Spinal cord (tissue), 10 donors: ENCODE data around the gene ZNF507. TPM values are rescaled to one million over a fixed set of nuclear protein-coding genes. Genes with fewer than 3 reads are reported as not detected.

Experiments
- DNase-seq, 6 donors: peaks; one replicate each; pipeline versions ENCODE4 v3.0.0 to v3.0.0-alpha.2; 2013 to 2015; ENCODE audit warnings: low spot score in 6 of 6, low read depth in 4 of 6
- H3K27ac ChIP-seq: one replicate; pipeline ENCODE4 v1.5.1; 2013; ENCODE audit warnings: low read depth, low read length, control low read depth
- H3K27me3 ChIP-seq: one replicate; pipeline ENCODE4 v1.6.1; 2013; ENCODE audit warnings: low read length; ENCODE audit not compliant: control insufficient read depth, insufficient read depth
- H3K36me3 ChIP-seq: one replicate; pipeline ENCODE4 v1.6.1; 2013; ENCODE audit warnings: low read length; ENCODE audit not compliant: control insufficient read depth, insufficient read depth
- H3K4me1 ChIP-seq: one replicate; pipeline ENCODE4 v1.6.1; 2013; ENCODE audit warnings: low read length; ENCODE audit not compliant: control insufficient read depth, insufficient read depth
- H3K4me3 ChIP-seq: one replicate; pipeline ENCODE4 v1.5.1; 2013; ENCODE audit warnings: low read depth, low read length, control low read depth
- H3K9me3 ChIP-seq: one replicate; pipeline ENCODE4 v1.6.1; 2013; ENCODE audit warnings: low read length; ENCODE audit not compliant: control insufficient read depth, insufficient read depth
- WGBS: methylation state at CpG from one replicate; pipeline ENCODE4 v1.1.5; 2013; ENCODE audit warnings: missing lambda C conversion rate; ENCODE audit not compliant: insufficient coverage; 5-methylcytosine and 5-hydroxymethylcytosine counted together
- polyA plus RNA-seq, 2 donors: library from polyadenylated mRNA; unstranded; fragments of 120-200 nt; gene quantifications; one replicate each; pipeline ENCODE4 v1.2.1, GENCODE V29; 2013; ENCODE audit not compliant: insufficient read length in 2 of 2
- total RNA-seq, 2 donors: library from RNA; depleted of rRNA in 1 of 2; stranded (reverse); fragments of 120-200 nt in 1 of 2; fragments of >200 nt in 1 of 2; gene quantifications; one replicate each; pipeline versions ENCODE4 v1.2.3 to v1.2.4, GENCODE V29; 2013 to 2014
- donor health status: healthy.

The ZNF507 gene
- total and polyA plus RNA-seq, 4 donors = 13.2 to 30.5 (median 17.3) TPM

- Histone ChIP-seq H3K9me3 (no peaks in the 10 kb centered on the region), H3K36me3 (no peaks in the 10 kb centered on the region), H3K4me1 (peaks cover 7% of the 10 kb centered on the region), H3K27ac (no peak overlapping the region), H3K27me3 (no peaks in the 10 kb centered on the region), H3K4me3 (no peak overlapping the region)
- WGBS = 25% methylated on average over 2 of the region's 6 CpGs
- peak in 1 of 6 donors; percentile 21 for DNase-seq
Observed at GRCh38 chr19:32313569-32314265, 31.7 kb upstream of the ZNF507 start.

GRCh38 chr19:32316034-32316433, 29.4 kb upstream of the ZNF507 start:
- Histone ChIP-seq H3K36me3 (no peaks in the 10 kb centered on the region), H3K4me3 (no peak overlapping the region), H3K9me3 (no peaks in the 10 kb centered on the region), H3K4me1 (peaks cover 3% of the 10 kb centered on the region), H3K27ac (no peak overlapping the region), H3K27me3 (no peaks in the 10 kb centered on the region)
- 62% methylated on average over 2 of the region's 6 CpGs for WGBS
- no peak for DNase-seq

- Histone ChIP-seq H3K9me3 (no peaks in the 10 kb centered on the region), H3K27ac (no peak overlapping the region), H3K4me3 (no peak overlapping the region), H3K36me3 (no peaks in the 10 kb centered on the region), H3K27me3 (no peaks in the 10 kb centered on the region), H3K4me1 (peaks cover 3% of the 10 kb centered on the region)
- peak in 1 of 6 donors; percentile 61 for DNase-seq
- 70% methylated on average over 1 of the region's 1 CpG for WGBS
Observed at GRCh38 chr19:32317086-32317485, 28.3 kb upstream of the ZNF507 start.

- Histone ChIP-seq H3K4me3 (no peak overlapping the region), H3K27ac (no peak overlapping the region), H3K36me3 (no peaks in the 10 kb centered on the region), H3K4me1 (peaks cover 3% of the 10 kb centered on the region), H3K27me3 (no peaks in the 10 kb centered on the region), H3K9me3 (no peaks in the 10 kb centered on the region)
- DNase-seq = peak in 1 of 6 donors; percentile 18
- WGBS = 17% methylated on average over 2 of the region's 5 CpGs
Observed at GRCh38 chr19:32318884-32319520, 26.4 kb upstream of the ZNF507 start.

- DNase-seq = no peak
- 89% methylated on average over 7 of the region's 7 CpGs for WGBS
- no peaks in the 10 kb centered on the region for H3K9me3 ChIP-seq
- H3K27me3 ChIP-seq = no peaks in the 10 kb centered on the region
- H3K36me3 ChIP-seq = no peaks in the 10 kb centered on the region
- no peak overlapping the region for H3K27ac ChIP-seq
- H3K4me3 ChIP-seq = no peak overlapping the region
- no peaks in the 10 kb centered on the region for H3K4me1 ChIP-seq
Observed at GRCh38 chr19:32322541-32322940, 22.9 kb upstream of the ZNF507 start.

GRCh38 chr19:32324631-32325285, 20.7 kb upstream of the ZNF507 start:
- 61% methylated on average over 7 of the region's 10 CpGs for WGBS
- Histone ChIP-seq H3K27ac (no peak overlapping the region), H3K36me3 (no peaks in the 10 kb centered on the region), H3K27me3 (no peaks in the 10 kb centered on the region), H3K4me1 (no peaks in the 10 kb centered on the region), H3K9me3 (no peaks in the 10 kb centered on the region), H3K4me3 (no peak overlapping the region)
- DNase-seq = peak in 3 of 6 donors; percentile 24 to 84 (median 73)

- no peak overlapping the region for H3K4me3 ChIP-seq
- WGBS = 25% methylated on average over 10 of the region's 17 CpGs
Observed at GRCh38 chr19:32330213-32330857, 15.1 kb upstream of the ZNF507 start.

GRCh38 chr19:32333227-32333626, 12.2 kb upstream of the ZNF507 start:
- Histone ChIP-seq H3K4me1 (peaks cover 9% of the 10 kb centered on the region), H3K4me3 (no peak overlapping the region), H3K9me3 (no peaks in the 10 kb centered on the region), H3K36me3 (no peaks in the 10 kb centered on the region), H3K27me3 (no peaks in the 10 kb centered on the region), H3K27ac (no peak overlapping the region)
- 74% methylated on average over 3 of the region's 5 CpGs for WGBS
- DNase-seq = no peak

More at GRCh38 chr19:32330213-32330857, 15.1 kb upstream of the ZNF507 start:
- H3K4me1 ChIP-seq = peaks cover 9% of the 10 kb centered on the region
- no peaks in the 10 kb centered on the region for H3K36me3 ChIP-seq
- no peaks in the 10 kb centered on the region for H3K9me3 ChIP-seq
- no peaks in the 10 kb centered on the region for H3K27me3 ChIP-seq
- H3K27ac ChIP-seq = no peak overlapping the region
- DNase-seq = peak in 1 of 6 donors; percentile 70

GRCh38 chr19:32336259-32337083, 8.9 kb upstream of the ZNF507 start:
- H3K4me3 ChIP-seq = no peak overlapping the region
- no peaks in the 10 kb centered on the region for H3K36me3 ChIP-seq
- DNase-seq = peak in 1 of 6 donors; percentile 51
- peaks cover 6% of the 10 kb centered on the region for H3K4me1 ChIP-seq
- 70% methylated on average over 5 of the region's 7 CpGs for WGBS
- no peaks in the 10 kb centered on the region for H3K27me3 ChIP-seq
- H3K27ac ChIP-seq = no peak overlapping the region
- H3K9me3 ChIP-seq = no peaks in the 10 kb centered on the region
